SK-N-SH treated with all-trans-retinoic acid at 6 μM for 48 hours (cell line): ENCODE results near the gene EMC10.

Experiments
- ATAC-seq: fragments of 200-7000 bp; cut with Tn5 transposase; 3 replicates; pipeline ENCODE4 v1.9.1; 2020; ENCODE audit warnings: mild to moderate bottlenecking, moderate library complexity
- ARNTL ChIP-seq: fragments of 450-650 bp; formaldehyde crosslinking; IDR thresholded peaks from 2 replicates; pipeline ENCODE4 v1.5.0; 2020; ENCODE audit warnings: low read depth, mild to moderate bottlenecking, moderate library complexity, borderline replicate concordance
- BACH2 ChIP-seq: fragments of 250-450 bp; sonication (Bioruptor Pico); IDR thresholded peaks from 2 replicates; pipeline ENCODE4 v1.9.0; 2021; ENCODE audit warnings: mild to moderate bottlenecking, borderline replicate concordance
- CSDC2 ChIP-seq: fragments of 250-450 bp; sonication (Bioruptor Pico); IDR thresholded peaks from 2 replicates; pipeline ENCODE4 v1.5.0; 2020; ENCODE audit warnings: mild to moderate bottlenecking, moderate library complexity
- GLIS3 ChIP-seq: fragments of 250-450 bp; sonication (Bioruptor Pico); IDR thresholded peaks from 2 replicates; pipeline ENCODE4 v1.5.0; 2020; ENCODE audit warnings: mild to moderate bottlenecking, moderate library complexity
- ISL1 ChIP-seq: fragments of 250-450 bp; sonication (Bioruptor Pico); IDR thresholded peaks from 2 replicates; pipeline ENCODE4 v2.1.2; 2022; ENCODE audit warnings: mild to moderate bottlenecking, moderate library complexity
- OSR1 ChIP-seq: fragments of 250-450 bp; sonication (Bioruptor Pico); IDR thresholded peaks from 2 replicates; pipeline ENCODE4 v1.8.0; 2022; ENCODE audit warnings: moderate library complexity, mild to moderate bottlenecking, inconsistent platforms
- PPARA ChIP-seq: fragments of 250-450 bp; sonication (Bioruptor Pico); IDR thresholded peaks from 2 replicates; pipeline ENCODE4 v1.5.0; 2020; ENCODE audit warnings: mild to moderate bottlenecking, borderline replicate concordance
- RARB ChIP-seq: fragments of 250-450 bp; sonication (Bioruptor Pico); IDR thresholded peaks from 2 replicates; pipeline ENCODE4 v1.8.0; 2021; ENCODE audit warnings: mild to moderate bottlenecking, moderate library complexity
- SNAI2 ChIP-seq: fragments of 250-450 bp; sonication (Bioruptor Pico); IDR thresholded peaks from 2 replicates; pipeline ENCODE4 v1.5.0; 2020; ENCODE audit warnings: mild to moderate bottlenecking, moderate library complexity
- TCF4 ChIP-seq: fragments of 250-450 bp; sonication (Bioruptor Pico); IDR thresholded peaks from 2 replicates; pipeline ENCODE4 v1.8.0; 2021; ENCODE audit warnings: mild to moderate bottlenecking, moderate library complexity, borderline replicate concordance
- TOX ChIP-seq: fragments of 250-450 bp; sonication (Bioruptor Pico); IDR thresholded peaks from 2 replicates; pipeline ENCODE4 v1.8.0; 2021; ENCODE audit warnings: mild to moderate bottlenecking, moderate library complexity, borderline replicate concordance
- ZFP3 ChIP-seq: fragments of 250-450 bp; sonication (Bioruptor Pico); IDR thresholded peaks from 2 replicates; pipeline ENCODE4 v1.5.0; 2020; ENCODE audit warnings: mild to moderate bottlenecking, moderate library complexity
- ZFP30 ChIP-seq: fragments of 450-650 bp; formaldehyde crosslinking; IDR thresholded peaks from 2 replicates; pipeline ENCODE4 v1.5.0; 2022; ENCODE audit warnings: mild to moderate bottlenecking, moderate library complexity
- ZNF565 ChIP-seq: fragments of 450-650 bp; formaldehyde crosslinking; conservative IDR thresholded peaks from 2 replicates; pipeline ENCODE4 v1.5.0; 2020; ENCODE audit warnings: low read depth, mild to moderate bottlenecking, moderate library complexity
- ZNF8 ChIP-seq: fragments of 450-650 bp; formaldehyde crosslinking; IDR thresholded peaks from 2 replicates; pipeline ENCODE4 v1.5.0; 2020; ENCODE audit warnings: mild to moderate bottlenecking, moderate library complexity
- TF ChIP-seq, protein P1 (sequence below): fragments of 250-450 bp; sonication (Bioruptor Pico); IDR thresholded peaks from 2 replicates; pipeline ENCODE4 v1.5.1; 2020; ENCODE audit warnings: low read depth, mild to moderate bottlenecking, moderate library complexity
- TF ChIP-seq, protein P2 (sequence below): fragments of 250-450 bp; sonication (Bioruptor Pico); IDR thresholded peaks from 2 replicates; pipeline ENCODE4 v1.8.0; 2020; ENCODE audit warnings: mild to moderate bottlenecking, moderate library complexity, borderline replicate concordance
- TF ChIP-seq, protein P3 (sequence below): fragments of 250-450 bp; sonication (Bioruptor Pico); IDR thresholded peaks from 2 replicates; pipeline ENCODE4 v1.5.1; 2021; ENCODE audit warnings: mild to moderate bottlenecking, moderate library complexity
- TF ChIP-seq, protein P4 (sequence below): fragments of 250-450 bp; sonication (Bioruptor Pico); IDR thresholded peaks from 2 replicates; pipeline ENCODE4 v1.5.0; 2020; ENCODE audit warnings: mild to moderate bottlenecking, moderate library complexity
- TF ChIP-seq, protein P5 (sequence below): fragments of 250-450 bp; sonication (Bioruptor Pico); IDR thresholded peaks from 2 replicates; pipeline ENCODE4 v1.8.0; 2021; ENCODE audit warnings: low read depth, mild to moderate bottlenecking, moderate library complexity, borderline replicate concordance

Gene EMC10

DNA sequence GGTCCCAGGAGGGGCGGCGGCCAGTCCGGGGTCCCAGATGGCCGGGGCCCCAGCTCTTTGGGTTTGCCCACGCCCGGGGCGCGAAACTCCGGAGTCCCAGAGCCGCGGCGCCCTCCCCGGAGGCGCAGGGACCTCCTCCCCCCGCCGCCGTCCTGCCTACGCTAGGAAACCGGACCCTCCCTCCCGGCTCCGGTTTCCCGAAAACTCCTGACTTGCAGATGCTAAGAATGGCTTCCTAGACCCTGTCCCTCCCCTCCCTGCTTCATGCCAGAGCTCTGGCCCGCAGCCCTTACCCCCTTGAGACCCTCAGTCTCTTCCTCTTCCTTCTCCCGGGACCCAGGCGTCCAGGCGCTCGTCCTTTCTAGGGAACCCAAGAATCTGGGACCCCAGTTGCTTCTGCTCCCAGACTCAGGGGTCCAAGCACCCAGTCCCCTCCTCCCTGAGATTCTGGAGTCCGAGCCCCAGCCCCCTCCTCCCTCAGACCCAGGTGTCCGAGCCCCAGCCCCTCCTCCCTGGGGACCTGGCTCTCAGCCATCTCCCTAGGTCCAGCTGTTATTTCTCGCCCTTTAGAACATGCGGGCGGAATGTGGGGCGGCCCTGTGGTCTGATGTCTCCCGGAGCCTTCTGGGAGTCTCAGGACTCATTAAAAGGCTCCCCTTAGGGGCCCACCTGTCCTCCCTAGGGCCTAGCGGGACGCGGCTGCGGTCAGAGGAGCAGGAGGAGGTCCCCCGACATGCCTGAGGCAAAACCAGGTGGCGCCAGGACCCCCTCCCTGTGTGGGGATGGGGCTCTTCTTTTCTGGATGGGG, 43.9 kb upstream of the EMC10 start, which contains the start of gene MYBPC2:
Gene MYBPC2, plus strand, starts transcription at position 672 of the 808 bp plus-strand sequence. Its CDS starts 62 bp downstream, at position 734.
- peak; percentile 21 for ATAC-seq
- TF ChIP-seq, protein P1, sequence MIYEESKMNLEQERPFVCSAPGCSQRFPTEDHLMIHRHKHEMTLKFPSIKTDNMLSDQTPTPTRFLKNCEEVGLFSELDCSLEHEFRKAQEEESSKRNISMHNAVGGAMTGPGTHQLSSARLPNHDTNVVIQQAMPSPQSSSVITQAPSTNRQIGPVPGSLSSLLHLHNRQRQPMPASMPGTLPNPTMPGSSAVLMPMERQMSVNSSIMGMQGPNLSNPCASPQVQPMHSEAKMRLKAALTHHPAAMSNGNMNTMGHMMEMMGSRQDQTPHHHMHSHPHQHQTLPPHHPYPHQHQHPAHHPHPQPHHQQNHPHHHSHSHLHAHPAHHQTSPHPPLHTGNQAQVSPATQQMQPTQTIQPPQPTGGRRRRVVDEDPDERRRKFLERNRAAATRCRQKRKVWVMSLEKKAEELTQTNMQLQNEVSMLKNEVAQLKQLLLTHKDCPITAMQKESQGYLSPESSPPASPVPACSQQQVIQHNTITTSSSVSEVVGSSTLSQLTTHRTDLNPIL = no peak
- TF ChIP-seq RARB (CRISPR knock-in tag) (no peak), SNAI2 (CRISPR knock-in tag) (no peak), ISL1 (CRISPR knock-in tag) (no peak), ZNF565 (CRISPR knock-in tag) (no peak), ARNTL (CRISPR knock-in tag) (no peak), CSDC2 (CRISPR knock-in tag) (no peak), TCF4 (CRISPR knock-in tag) (no peak), ZFP3 (CRISPR knock-in tag) (no peak), GLIS3 (CRISPR knock-in tag) (no peak)
- TF ChIP-seq, protein P2, sequence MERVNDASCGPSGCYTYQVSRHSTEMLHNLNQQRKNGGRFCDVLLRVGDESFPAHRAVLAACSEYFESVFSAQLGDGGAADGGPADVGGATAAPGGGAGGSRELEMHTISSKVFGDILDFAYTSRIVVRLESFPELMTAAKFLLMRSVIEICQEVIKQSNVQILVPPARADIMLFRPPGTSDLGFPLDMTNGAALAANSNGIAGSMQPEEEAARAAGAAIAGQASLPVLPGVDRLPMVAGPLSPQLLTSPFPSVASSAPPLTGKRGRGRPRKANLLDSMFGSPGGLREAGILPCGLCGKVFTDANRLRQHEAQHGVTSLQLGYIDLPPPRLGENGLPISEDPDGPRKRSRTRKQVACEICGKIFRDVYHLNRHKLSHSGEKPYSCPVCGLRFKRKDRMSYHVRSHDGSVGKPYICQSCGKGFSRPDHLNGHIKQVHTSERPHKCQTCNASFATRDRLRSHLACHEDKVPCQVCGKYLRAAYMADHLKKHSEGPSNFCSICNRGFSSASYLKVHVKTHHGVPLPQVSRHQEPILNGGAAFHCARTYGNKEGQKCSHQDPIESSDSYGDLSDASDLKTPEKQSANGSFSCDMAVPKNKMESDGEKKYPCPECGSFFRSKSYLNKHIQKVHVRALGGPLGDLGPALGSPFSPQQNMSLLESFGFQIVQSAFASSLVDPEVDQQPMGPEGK (CRISPR knock-in tag) = no peak
- TF ChIP-seq, protein P3, sequence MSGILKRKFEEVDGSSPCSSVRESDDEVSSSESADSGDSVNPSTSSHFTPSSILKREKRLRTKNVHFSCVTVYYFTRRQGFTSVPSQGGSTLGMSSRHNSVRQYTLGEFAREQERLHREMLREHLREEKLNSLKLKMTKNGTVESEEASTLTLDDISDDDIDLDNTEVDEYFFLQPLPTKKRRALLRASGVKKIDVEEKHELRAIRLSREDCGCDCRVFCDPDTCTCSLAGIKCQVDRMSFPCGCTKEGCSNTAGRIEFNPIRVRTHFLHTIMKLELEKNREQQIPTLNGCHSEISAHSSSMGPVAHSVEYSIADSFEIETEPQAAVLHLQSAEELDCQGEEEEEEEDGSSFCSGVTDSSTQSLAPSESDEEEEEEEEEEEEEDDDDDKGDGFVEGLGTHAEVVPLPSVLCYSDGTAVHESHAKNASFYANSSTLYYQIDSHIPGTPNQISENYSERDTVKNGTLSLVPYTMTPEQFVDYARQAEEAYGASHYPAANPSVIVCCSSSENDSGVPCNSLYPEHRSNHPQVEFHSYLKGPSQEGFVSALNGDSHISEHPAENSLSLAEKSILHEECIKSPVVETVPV (CRISPR knock-in tag) = no peak

DNA sequence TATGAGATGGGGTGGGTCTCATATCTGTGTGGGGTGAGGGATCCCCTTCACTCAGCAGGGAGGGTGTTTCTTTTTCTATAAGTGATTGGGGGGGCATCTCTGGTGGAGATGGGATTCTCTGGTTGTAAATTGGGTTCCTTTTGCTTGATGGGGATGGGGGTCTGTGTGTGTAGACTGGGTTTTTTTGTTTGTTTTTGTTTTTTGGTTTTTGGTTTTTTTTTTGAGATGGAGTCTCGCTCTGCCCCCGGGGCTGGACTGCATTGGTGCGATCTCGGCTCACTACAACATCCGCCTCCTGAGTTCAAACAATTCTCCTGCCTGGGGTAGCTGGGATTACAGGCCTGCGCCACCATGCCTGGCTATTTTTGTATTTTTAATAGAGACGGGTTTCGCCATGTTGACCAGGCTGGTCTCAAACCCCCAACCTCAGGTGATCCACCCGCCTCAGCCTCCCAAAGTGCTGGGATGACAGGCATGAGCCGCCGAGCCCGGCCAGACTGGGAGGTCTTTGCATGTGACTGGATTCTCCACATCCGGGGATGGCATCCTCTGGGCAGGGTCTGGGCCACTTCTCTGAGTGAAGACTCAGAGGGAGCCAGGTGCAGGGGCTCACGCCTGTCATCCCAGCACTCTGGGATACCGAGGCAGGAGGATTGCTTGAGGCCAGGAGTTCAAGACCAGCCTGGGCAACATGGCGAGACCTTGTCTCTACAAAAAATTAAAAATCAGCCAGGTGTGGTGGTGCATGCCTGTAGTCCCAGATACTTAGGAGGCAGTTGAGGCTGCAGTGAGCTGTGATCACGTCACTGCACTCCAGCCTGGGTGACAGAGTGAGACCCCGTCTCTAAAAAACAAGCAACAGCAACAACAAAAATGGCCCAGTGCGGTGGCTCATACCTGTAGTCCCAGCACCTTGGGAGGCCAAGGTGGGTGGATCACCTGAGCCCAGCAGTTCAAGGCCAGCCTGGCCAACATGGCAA, 42.8 kb upstream of the EMC10 start:
- TF ChIP-seq ISL1 (CRISPR knock-in tag) (no peak), SNAI2 (CRISPR knock-in tag) (no peak)

DNA sequence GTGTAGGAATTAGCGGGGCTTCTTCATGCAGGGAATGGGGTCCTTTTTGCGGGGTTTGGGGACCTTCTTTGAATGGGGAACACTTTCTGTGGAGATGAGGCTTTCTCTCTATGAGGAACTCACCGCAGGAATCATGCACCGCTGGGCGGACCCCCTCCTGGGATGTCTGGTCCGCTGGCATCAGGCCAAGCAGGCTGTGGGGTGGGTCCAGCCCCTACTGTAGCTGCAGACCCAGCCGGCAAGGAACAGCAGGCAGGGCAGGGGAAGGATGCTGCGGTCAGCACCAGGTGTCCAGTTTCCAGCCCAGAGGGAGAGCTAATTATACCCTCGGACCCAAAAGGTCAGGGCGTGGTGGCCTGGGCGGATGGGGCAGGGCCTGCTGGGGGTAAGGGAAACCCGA, 41.8 kb upstream of the EMC10 start:
- no peak for ATAC-seq
- TF ChIP-seq, protein P4, sequence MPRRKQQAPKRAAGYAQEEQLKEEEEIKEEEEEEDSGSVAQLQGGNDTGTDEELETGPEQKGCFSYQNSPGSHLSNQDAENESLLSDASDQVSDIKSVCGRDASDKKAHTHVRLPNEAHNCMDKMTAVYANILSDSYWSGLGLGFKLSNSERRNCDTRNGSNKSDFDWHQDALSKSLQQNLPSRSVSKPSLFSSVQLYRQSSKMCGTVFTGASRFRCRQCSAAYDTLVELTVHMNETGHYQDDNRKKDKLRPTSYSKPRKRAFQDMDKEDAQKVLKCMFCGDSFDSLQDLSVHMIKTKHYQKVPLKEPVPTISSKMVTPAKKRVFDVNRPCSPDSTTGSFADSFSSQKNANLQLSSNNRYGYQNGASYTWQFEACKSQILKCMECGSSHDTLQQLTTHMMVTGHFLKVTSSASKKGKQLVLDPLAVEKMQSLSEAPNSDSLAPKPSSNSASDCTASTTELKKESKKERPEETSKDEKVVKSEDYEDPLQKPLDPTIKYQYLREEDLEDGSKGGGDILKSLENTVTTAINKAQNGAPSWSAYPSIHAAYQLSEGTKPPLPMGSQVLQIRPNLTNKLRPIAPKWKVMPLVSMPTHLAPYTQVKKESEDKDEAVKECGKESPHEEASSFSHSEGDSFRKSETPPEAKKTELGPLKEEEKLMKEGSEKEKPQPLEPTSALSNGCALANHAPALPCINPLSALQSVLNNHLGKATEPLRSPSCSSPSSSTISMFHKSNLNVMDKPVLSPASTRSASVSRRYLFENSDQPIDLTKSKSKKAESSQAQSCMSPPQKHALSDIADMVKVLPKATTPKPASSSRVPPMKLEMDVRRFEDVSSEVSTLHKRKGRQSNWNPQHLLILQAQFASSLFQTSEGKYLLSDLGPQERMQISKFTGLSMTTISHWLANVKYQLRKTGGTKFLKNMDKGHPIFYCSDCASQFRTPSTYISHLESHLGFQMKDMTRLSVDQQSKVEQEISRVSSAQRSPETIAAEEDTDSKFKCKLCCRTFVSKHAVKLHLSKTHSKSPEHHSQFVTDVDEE (CRISPR knock-in tag) = no peak
- TF ChIP-seq TOX = no peak
- TF ChIP-seq TCF4 (CRISPR knock-in tag) = no peak
- no peak for TF ChIP-seq ZNF8
- TF ChIP-seq, protein P1 = no peak
- TF ChIP-seq OSR1 (CRISPR knock-in tag) = no peak
- TF ChIP-seq PPARA (CRISPR knock-in tag) = no peak
- no peak for TF ChIP-seq RARB (CRISPR knock-in tag)
- no peak for TF ChIP-seq ARNTL (CRISPR knock-in tag)
- no peak for TF ChIP-seq GLIS3 (CRISPR knock-in tag)
- TF ChIP-seq ZFP30 (CRISPR knock-in tag) = no peak
- TF ChIP-seq, protein P5, sequence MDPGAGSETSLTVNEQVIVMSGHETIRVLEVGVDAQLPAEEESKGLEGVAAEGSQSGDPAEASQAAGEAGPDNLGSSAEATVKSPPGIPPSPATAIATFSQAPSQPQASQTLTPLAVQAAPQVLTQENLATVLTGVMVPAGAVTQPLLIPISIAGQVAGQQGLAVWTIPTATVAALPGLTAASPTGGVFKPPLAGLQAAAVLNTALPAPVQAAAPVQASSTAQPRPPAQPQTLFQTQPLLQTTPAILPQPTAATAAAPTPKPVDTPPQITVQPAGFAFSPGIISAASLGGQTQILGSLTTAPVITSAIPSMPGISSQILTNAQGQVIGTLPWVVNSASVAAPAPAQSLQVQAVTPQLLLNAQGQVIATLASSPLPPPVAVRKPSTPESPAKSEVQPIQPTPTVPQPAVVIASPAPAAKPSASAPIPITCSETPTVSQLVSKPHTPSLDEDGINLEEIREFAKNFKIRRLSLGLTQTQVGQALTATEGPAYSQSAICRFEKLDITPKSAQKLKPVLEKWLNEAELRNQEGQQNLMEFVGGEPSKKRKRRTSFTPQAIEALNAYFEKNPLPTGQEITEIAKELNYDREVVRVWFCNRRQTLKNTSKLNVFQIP (CRISPR knock-in tag) = no peak
- TF ChIP-seq SNAI2 (CRISPR knock-in tag) = no peak
- no peak for TF ChIP-seq BACH2

More for the DNA sequence above, 42.8 kb upstream of the EMC10 start:
- no peak for ATAC-seq
